HG02840 (cell line): Measurements from ENCODE around the gene IFI44.

Source experiments
- ATAC-seq: cut with Tn5 transposase; IDR thresholded peaks from one replicate; pipeline ENCODE4 v1.9.1; 2021; ENCODE audit warnings: mild to moderate bottlenecking, moderate library complexity, moderate number of reproducible peaks; ENCODE audit not compliant: unreplicated experiment, low FRiP score

The IFI44 gene, protein sequence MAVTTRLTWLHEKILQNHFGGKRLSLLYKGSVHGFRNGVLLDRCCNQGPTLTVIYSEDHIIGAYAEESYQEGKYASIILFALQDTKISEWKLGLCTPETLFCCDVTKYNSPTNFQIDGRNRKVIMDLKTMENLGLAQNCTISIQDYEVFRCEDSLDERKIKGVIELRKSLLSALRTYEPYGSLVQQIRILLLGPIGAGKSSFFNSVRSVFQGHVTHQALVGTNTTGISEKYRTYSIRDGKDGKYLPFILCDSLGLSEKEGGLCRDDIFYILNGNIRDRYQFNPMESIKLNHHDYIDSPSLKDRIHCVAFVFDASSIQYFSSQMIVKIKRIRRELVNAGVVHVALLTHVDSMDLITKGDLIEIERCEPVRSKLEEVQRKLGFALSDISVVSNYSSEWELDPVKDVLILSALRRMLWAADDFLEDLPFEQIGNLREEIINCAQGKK

DNA sequence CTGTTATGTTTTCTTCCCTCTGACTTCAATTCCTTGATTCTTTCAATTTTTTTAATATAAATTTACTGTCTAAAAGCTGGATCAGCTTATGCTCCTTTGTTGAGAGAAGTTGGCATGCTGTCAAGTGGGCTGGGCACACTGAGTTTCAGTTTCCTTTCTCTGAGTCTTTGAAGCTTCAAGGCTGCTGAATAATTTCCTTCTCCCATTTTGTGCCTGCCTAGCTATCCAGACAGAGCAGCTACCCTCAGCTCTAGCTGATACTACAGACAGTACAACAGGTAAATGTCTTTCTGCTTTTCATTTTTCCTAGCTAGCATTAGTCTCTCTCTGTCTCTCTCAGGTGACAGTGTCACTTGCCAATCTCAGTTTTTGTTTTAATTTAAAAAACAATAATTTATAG is at the start of gene IFI44:
TSS of gene IFI44 (plus strand) at position 204 of the 400 bp plus-strand sequence. CDS start 365 bp downstream, outside the sequence.
- peak; percentile 84 for ATAC-seq

DNA sequence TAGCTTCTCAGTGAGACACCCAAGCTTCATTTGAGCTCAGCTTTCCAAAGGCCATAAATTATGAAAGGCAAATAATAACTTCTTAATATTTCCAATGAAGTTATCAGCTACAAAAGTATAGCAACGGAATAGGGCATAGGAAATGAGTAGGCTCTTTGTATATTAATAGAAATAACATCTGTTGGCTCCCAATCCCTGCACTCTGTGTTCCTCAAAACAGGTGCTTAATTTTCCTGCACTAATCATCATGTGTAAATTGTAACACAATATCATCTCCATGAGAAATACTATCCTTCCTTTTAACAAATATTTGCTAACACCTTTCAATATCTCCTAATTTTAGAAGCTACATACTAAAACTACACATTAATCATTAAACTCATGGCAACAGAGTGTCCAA is 48.6 kb upstream of the IFI44 start:
- no peak for ATAC-seq

DNA sequence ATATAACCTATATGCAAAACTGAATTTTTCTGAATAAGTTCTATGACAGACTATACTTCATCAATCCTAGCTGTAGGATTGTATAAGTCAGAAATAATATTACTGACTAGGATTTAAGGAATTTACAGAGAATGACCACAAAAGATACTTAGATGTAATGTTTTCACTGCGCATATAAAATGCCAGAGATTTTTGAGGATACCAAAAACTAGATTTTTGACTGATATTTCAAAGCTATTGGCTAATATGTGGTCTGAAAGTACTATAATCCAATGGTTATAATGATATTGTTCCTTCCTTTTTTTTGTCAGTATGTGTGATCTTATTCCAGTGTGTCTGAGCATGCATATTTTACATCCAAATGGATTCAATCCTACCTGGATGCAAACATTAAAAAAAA is 46.4 kb upstream of the IFI44 start:
- no peak for ATAC-seq

DNA sequence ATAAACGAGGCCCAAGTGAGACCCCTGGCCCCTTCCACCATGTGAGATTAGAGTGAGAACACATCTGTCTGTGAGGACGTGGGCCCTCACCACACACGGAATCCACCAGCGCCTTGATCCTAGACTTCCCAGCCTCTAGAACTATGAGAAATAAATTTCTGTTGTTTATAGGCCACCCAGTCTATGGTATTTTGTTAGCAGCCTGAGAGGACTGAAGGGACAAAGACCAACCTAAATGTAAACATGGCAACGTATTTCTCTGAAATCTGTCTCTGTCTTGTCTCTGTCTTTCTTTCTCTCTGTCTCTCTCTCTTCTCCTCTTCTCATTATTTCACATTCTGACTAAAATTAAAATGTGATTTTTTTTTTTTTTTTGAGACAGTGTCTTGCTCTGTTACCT is 45.0 kb upstream of the IFI44 start:
- ATAC-seq, result no peak

DNA sequence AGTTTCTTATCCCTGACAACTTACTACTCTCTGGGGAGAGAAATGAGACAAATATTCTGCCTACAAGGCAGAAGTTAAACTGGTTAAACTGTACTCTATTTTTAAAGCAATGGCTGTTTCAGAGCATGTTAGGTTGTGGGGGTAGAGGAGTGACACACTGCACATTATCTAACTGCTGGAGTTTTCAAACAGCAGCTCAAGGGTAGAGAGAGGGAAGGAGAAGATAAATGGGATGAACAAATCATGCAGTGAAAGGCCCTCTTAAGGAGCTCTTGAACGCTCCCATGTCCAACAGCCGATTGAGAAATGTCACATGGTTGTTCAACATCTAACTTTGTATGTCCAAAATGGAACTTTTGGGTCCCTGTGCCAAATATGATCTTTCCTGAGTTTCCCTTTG is 43.4 kb upstream of the IFI44 start:
- no peak for ATAC-seq

DNA sequence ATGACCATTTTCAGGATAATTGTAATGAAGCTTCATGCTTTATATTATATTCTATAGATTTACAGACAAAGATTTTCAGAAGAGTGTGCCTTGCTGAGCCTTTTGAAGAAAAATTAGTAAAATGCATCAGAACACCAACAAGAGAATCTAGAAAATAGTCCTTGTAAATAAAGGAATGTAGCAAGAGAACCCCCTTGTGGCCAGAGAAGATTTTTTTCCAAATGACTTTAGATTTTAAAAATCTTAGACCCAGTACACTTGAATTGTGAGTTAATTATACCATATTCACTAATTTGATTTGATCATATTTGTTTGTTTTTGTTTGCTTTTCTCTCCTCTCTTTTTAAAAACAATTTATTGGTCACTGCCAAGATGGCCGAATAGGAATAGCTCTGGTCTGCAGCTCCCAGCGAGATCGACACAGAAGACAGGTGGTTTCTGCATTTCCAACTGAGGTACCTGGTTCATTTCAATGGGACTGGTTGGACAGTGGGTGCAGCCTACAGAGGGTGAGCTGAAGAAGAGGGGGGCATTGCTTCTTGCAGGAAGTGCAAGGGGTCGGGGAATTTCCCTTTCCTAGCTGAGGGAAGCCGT is 42.2 kb upstream of the IFI44 start:
- no peak for ATAC-seq

DNA sequence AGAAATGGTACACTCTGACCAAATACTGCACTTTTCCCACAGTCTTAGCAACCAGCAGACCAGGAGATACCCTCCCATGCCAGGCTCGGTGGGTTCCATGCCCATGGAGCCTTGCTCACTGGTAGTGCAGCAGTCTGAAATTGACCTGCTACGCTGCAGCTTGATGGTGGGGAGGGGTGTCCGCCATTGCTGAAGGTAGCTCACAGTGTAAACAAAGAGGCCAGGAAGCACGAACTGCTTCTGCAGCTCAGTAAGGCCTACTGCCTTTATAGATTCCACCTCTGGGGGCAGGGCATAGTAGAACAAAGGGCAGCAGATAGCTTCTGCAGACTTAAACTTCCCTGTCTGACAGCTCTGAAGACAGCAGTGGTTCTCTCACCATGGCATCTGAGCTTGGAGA is 41.7 kb upstream of the IFI44 start:
- no peak for ATAC-seq

DNA sequence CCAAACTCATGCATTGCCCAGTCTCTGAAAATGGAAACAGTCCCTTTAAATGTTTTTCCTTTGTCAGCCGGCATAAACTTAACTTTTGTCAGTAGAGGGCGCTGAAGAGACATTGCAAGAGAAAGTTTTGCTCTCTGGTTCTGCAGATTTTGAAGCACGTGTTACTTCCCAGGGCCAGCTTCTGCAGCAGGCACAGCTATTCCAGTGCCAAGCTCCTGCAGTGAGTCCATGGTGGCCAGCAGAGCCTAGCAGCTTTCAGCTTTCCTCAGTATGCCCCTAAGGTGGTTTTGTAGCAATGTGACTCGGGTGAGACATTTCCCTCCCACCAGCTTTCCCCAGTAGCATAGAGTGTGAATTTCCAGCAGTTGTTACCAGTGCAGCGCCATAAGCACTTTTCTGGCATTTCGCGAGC is 32.0 kb upstream of the IFI44 start:
- ATAC-seq, result no peak

DNA sequence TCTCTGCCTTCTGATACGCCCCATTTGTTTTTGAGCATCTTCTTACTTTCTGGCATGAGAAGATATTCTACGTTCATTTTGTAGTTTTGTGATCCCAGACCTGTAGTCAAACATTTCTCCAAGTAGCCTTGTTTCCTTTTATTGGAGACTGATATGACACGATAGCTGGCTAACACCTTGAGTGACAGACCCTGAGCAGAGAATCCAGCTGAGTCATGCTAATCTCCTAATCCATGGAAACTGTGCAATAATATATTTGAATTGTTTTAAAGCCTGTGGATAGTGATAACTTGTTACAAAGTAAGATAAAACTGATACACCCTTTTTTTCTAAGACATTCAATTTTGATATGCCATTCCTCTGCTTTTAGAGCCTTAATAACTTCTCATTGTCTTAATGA is 30.6 kb upstream of the IFI44 start:
- no peak for ATAC-seq

DNA sequence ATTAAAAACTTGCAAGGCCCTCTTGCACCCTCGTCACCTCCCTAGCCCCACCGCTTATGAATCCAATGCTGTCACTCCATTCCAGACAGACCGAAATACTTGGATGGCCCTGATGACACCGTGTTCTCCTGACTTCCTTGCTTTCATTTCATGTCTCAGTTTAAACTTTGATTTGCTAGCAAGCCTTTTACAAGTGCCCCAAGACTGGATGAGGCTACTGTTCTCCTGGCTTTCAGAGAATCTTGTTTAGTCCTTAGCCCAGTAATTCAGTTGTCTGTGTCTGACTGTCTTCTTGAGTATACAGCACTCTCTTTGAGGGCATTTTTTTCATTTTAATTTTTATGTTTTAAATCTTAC is 30.2 kb upstream of the IFI44 start:
- ATAC-seq, result peak; percentile 2

DNA sequence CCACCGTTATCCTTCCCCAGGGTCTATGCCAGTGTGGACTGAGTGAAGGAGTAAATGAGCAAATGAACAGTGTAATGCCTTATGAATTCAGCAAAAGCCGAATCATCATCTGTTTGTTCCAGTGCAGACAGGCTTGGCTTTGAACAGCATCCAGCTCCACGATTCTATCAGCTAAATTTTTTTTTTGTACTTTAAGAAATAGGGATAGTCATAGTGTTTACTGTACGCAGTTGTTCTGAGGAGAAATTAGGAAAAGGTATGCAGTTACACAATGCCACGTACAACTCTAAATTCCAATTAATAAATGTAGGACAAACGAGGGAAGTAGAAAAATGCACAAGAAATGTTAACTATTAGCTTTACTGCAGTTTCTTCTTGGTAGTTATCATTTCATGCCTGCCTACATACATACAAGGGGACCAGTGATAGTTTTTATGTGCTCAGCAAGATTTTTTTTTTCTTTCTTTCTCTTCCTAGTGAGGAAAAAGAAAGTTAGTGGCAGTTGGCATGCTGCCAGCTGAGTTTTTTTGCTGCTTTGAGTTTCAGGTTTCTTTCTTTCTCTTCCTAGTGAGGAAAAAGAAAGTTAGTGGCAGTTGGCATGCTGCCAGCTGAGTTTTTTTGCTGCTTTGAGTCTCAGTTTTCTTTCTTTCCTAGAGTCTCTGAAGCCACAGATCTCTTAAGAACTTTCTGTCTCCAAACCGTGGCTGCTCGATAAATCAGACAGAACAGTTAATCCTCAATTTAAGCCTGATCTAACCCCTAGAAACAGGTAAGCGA is 29.6 kb upstream of the IFI44 start, which contains the start of gene IFI44L:
TSS of gene IFI44L (plus strand) at position 646 of the 777 bp plus-strand sequence. CDS start 7,468 bp downstream, outside the sequence.
- ATAC-seq, result peak; percentile 46

DNA sequence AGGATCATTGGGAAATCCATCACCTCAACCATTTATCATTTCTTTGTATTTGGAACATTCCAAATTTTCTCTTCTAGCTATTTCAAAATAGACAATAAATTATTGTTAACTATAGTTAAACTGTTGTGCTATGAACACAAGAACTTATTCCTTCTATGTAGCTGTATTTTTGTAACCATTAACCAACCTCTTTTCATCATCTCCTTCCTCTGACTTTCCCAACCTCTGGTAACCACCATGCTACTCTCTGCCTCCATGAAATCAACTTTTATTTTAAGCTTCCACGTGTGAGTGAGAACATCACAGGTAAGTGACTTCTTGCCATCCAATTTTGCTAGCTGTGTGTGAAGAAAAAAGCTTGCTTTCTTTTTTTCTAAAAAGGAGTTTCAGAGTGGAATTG is 29.0 kb upstream of the IFI44 start:
- ATAC-seq, result peak; percentile 9

DNA sequence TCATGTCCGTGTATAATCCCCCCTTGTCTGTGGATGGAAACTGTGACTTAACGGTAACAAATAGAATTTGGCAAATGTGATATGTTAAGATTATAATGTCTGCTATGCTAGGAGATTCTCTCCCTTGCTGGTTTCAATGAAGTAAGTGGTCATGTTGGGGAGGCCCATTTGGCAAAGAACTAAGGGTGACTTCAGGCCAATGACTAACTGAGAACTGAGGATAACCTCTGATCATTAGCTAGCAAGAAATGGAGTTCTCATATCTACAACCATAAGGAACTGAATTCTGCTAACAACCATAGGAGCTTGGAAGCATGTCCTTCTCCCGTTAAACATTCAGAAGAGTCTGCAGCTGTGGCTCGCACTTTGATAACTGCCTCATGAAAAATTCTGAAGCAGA is 27.1 kb upstream of the IFI44 start:
- ATAC-seq, result no peak

DNA sequence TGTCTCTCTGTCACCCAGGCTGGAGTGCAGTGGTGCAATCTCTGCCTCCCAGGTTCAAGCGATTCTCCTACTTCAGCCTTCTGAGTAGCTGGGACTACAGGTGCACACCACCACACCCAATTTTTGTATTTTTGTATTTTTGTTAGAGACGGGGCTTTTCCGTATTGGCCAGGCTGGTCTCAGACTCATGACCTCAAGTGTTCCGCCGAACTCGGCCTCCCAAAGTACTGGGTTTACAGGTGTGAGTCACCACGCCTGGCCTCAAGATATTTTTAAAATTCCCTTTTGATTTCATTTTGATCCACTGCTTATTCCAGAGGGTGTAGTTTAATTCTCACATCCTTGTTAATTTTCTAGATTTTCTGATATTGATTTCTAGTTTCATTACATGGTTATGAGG is 25.6 kb upstream of the IFI44 start:
- no peak for ATAC-seq

DNA sequence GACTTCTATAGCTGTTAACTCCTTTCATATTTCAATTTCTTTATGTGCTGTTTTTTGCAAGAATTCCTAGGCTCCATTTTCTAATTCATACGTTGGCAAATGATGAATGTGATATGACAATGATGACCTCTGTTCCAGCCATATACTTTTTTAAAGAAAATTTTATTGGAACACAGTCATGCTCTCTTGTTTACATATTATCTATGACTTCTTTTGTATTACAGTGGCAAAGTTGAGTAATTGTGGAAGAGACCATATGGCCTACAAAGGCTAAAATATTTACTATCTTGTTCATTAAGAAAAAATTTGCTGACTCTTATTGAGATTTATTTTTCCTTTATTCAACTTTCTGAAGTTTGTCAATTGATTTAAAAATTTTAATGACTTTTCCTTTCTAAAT is 22.3 kb upstream of the IFI44 start:
- ATAC-seq, result no peak

DNA sequence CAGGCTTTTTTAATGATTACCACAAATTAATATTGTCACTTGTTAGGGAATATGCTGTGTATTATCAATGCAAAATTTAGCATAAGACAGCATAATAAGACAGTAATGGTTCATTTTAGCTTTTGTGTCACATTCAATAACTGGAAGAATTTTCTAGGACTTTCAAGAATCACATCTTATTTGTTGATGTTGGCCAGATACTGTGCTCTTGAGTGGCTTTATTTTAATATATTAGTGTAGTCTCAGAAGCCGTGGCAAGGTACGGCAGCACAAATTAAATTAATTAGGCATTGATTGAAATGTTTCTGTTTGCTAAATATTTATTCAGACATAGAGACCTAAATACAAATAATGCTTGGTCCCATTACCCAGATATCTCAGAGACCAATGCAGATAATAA is 19.0 kb upstream of the IFI44 start:
- ATAC-seq, result no peak

DNA sequence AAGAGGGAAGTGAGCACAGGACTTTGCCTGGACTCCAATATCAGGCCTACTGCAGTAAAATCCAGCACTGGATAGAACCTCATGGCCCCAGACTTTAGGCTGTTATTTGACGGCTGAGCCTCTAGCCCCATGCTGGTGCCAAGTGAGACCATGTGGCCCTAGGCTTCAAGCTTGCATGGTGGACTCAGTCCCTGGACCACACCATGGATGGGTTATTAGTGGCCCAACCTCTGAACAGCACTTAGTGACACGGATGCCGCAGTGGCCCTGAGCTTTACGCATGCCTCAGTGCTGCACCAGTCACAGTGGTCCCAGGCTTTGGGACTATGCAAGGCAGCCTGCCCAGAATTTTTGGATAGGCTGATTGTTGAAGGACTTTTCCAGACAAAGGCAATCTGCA is 16.4 kb upstream of the IFI44 start:
- no peak for ATAC-seq

DNA sequence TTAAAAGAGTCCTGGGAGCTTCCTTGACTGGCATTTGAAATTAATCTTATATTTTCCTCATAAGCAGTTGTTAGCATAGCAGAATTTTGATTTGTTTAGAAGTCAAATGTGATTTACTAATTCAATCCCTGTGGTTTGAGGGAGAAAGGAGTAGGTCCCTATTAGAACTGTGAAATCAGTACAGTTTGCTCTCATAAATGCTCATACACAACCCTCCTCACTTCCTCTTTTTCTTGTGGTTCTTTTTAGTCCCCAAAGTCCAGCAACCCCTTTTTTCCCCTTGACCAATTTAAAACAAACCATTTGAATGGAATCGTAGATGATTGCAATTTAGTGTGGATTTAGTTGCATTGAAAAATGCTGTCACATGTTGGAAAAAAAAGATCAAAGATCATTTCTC is 9.2 kb upstream of the IFI44 start:
- ATAC-seq, result no peak

DNA sequence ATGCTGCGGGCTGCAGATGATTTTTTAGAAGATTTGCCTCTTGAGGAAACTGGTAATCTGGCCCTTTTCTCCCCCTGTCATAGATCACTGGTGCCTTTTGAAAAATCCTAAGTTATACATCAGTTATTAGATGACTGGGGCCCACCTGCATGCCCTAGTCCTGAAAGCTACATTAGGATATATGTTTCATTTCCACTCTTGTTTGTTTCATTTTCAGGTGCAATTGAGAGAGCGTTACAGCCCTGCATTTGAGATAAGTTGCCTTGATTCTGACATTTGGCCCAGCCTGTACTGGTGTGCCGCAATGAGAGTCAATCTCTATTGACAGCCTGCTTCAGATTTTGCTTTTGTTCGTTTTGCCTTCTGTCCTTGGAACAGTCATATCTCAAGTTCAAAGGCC is 8.1 kb upstream of the IFI44 start:
- no peak for ATAC-seq

DNA sequence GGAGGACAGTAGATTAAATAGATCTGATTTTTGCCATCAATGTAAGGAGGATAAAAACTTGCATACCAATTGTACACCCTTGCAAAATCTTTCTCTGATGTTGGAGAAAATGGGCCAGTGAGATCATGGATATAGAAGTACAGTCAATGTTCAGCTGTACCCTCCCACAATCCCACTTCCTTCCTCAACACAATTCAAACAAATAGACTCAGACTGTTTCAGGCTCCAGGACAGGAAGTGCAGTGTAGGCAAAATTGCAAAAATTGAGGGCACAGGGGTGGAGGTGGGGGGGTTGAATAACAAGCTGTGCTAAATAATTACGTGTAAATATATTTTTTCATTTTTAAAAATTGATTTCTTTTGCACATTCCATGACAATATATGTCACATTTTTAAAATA is 3.9 kb upstream of the IFI44 start:
- no peak for ATAC-seq

DNA sequence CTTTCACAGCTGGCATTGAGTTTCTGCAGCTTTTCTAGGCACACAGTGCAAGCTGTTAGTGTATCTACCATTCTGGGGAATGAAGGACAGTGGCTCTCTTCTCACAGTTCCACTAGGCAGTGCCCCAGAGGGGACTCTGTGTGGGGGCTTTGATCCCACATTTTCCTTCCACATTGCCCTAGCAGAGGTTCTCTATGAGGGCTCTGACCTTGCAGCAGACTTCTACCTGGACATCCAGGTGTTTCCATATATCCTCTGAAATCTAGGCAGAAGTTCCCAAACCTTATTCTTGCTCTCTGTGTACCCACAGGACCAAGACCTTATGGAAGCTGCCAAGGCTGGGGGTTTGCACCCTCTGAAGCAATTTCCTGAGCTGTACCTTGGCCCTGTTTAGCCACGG is 2.4 kb upstream of the IFI44 start:
- ATAC-seq, result no peak
